Activated gamma-delta T cell treated with Interleukin-2 at 50 U/mL for 16 hours (primary cell): Measurements from ENCODE around the gene CD53.
"Not testable (repeated sequence)": the region's sequence is repeated elsewhere in the genome, so short reads cannot be mapped to it uniquely, and the experiment has no call there.

Experiments
- DNase-seq: peaks from one replicate; pipeline ENCODE4 v3.0.0-alpha.2; 2020

CD53 gene

GRCh38 chr1:110872745-110873720 is at the start of gene CD53:
TSS of gene CD53 (plus strand) at chr1:110873148. CDS start at chr1:110891409, 18,261 bp downstream.
- peak; percentile 58 for DNase-seq

GRCh38 chr1:110824192-110824591 is 48.8 kb upstream of the CD53 start:
- no peak for DNase-seq

GRCh38 chr1:110829955-110830553 is 42.9 kb upstream of the CD53 start:
- DNase-seq: peak; percentile 17

- DNase-seq: not testable (repeated sequence)
Observed at GRCh38 chr1:110833779-110834178, 39.2 kb upstream of the CD53 start.

- no peak for DNase-seq
Observed at GRCh38 chr1:110846861-110847260, 26.1 kb upstream of the CD53 start.

- DNase-seq: no peak
Observed at GRCh38 chr1:110850145-110850544, 22.8 kb upstream of the CD53 start.

- DNase-seq: no peak
Observed at GRCh38 chr1:110850627-110851026, 22.3 kb upstream of the CD53 start.

GRCh38 chr1:110853135-110853534 is 19.8 kb upstream of the CD53 start:
- no peak for DNase-seq

- DNase-seq: no peak
Observed at GRCh38 chr1:110856410-110856809, 16.5 kb upstream of the CD53 start.

GRCh38 chr1:110857964-110858948 is 14.7 kb upstream of the CD53 start:
- DNase-seq: no peak

GRCh38 chr1:110859062-110859461 is 13.9 kb upstream of the CD53 start:
- DNase-seq: no peak

- DNase-seq: no peak
Observed at GRCh38 chr1:110860174-110860573, 12.8 kb upstream of the CD53 start.

GRCh38 chr1:110860620-110861019 is 12.3 kb upstream of the CD53 start:
- DNase-seq: not testable (repeated sequence)

GRCh38 chr1:110861942-110862341 is 11.0 kb upstream of the CD53 start:
- not testable (repeated sequence) for DNase-seq

GRCh38 chr1:110864287-110864686 is 8.7 kb upstream of the CD53 start:
- no peak for DNase-seq

- no peak for DNase-seq
Observed at GRCh38 chr1:110870721-110871388, 2.1 kb upstream of the CD53 start.

GRCh38 chr1:110872366-110872744 is 593 bp upstream of the CD53 start:
- no peak for DNase-seq

- no peak for DNase-seq
Observed at GRCh38 chr1:110873856-110874255, 908 bp downstream of the CD53 start.

- DNase-seq: no peak
Observed at GRCh38 chr1:110874324-110875215, 1.6 kb downstream of the CD53 start.

GRCh38 chr1:110875216-110875731 is 2.3 kb downstream of the CD53 start:
- DNase-seq: peak; percentile 38

GRCh38 chr1:110876748-110877341 is 3.9 kb downstream of the CD53 start:
- no peak for DNase-seq
